ENCODE results near the gene CSF1.

DNA sequence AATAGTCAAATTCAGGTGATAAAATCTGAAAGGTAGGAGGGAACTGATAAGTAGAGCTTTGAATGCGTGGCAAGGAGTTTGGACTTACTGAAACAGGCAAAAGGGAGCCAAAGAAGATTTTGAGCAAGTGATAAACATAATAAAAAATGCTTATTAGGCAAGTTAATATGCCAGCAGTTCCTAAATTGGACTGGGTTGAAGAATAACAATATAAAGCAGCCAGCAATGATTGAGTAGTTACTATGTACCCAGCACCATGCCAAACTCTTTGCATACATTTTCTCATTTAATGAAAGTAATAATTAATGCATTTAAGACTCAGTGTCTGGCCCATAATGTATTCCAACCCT lies 50.1 kb downstream of the CSF1 start:
- TF ChIP-seq, protein P1, sequence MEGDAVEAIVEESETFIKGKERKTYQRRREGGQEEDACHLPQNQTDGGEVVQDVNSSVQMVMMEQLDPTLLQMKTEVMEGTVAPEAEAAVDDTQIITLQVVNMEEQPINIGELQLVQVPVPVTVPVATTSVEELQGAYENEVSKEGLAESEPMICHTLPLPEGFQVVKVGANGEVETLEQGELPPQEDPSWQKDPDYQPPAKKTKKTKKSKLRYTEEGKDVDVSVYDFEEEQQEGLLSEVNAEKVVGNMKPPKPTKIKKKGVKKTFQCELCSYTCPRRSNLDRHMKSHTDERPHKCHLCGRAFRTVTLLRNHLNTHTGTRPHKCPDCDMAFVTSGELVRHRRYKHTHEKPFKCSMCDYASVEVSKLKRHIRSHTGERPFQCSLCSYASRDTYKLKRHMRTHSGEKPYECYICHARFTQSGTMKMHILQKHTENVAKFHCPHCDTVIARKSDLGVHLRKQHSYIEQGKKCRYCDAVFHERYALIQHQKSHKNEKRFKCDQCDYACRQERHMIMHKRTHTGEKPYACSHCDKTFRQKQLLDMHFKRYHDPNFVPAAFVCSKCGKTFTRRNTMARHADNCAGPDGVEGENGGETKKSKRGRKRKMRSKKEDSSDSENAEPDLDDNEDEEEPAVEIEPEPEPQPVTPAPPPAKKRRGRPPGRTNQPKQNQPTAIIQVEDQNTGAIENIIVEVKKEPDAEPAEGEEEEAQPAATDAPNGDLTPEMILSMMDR (IDR thresholded peaks at IDR 0.05) = no peak
- TF ChIP-seq POLR2A (IDR thresholded peaks at IDR 0.05) = no peak
